BE2C (cell line): ENCODE measurements around the gene BEGAIN.

ENCODE experiments used
- DNase-seq: peaks from one replicate; pipeline ENCODE4 v3.0.0-alpha.2; 2020
- H3K27me3 ChIP-seq: fragments of 250-450 bp; sonication (Bioruptor Pico); 2 replicates; pipeline ENCODE4 v1.5.1; 2020; ENCODE audit warnings: mild to moderate bottlenecking
- H3K36me3 ChIP-seq: fragments of 250-450 bp; sonication (Bioruptor Pico); 2 replicates; pipeline ENCODE4 v1.5.1; 2020; ENCODE audit warnings: mild to moderate bottlenecking
- H3K4me1 ChIP-seq: fragments of 250-450 bp; sonication (Bioruptor Pico); 2 replicates; pipeline ENCODE4 v1.5.1; 2020
- H3K4me3 ChIP-seq: 2 replicates; pipeline ENCODE4 v1.5.1; 2011; ENCODE audit warnings: low read depth, low read length
- H3K9me3 ChIP-seq: fragments of 250-450 bp; sonication (Bioruptor Pico); 2 replicates; pipeline ENCODE4 v1.5.1; 2020
- TF ChIP-seq, protein P1 (sequence below): IDR thresholded peaks from 2 replicates; pipeline ENCODE4 v1.5.1; 2012; ENCODE audit warnings: mild to moderate bottlenecking, low read depth, low read length

BEGAIN gene

DNA sequence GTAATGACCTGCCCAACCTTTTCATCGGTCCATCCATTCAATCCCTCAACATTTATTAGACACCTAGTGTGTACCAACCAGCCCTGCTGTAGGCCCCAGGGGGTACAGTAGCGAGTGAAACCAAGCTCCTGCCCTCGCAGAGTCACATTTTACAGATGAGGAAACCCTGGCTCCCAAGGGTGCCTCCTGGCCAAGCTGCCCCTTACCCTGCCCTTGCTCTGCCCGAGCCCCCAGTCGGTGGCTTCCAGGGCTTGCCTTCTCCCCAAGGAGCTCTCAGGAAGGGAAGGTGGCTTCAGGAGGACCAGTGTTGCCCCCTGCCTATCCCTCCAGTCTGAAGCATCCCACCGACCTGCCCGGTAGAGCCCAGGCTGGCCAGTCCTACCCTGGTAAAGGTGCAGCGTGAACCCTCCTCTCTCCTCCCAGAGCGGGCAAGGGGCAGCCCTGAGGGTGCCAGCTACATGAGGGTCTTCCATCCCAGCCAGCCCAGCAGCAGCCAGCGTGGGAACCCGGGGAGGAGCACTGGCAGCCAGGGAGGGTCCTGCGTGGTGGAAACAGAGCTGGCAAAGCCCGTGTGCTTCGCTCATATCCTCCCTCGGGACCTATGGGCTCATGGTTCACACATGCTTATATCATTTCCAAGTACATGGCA lies 670 bp upstream of the BEGAIN start:
- peaks cover 14% of the 10 kb centered on the region for H3K4me1 ChIP-seq
- H3K27me3 ChIP-seq: no peaks in the 10 kb centered on the region; the same call in 1 of the 2 replicates
- TF ChIP-seq, protein P1, sequence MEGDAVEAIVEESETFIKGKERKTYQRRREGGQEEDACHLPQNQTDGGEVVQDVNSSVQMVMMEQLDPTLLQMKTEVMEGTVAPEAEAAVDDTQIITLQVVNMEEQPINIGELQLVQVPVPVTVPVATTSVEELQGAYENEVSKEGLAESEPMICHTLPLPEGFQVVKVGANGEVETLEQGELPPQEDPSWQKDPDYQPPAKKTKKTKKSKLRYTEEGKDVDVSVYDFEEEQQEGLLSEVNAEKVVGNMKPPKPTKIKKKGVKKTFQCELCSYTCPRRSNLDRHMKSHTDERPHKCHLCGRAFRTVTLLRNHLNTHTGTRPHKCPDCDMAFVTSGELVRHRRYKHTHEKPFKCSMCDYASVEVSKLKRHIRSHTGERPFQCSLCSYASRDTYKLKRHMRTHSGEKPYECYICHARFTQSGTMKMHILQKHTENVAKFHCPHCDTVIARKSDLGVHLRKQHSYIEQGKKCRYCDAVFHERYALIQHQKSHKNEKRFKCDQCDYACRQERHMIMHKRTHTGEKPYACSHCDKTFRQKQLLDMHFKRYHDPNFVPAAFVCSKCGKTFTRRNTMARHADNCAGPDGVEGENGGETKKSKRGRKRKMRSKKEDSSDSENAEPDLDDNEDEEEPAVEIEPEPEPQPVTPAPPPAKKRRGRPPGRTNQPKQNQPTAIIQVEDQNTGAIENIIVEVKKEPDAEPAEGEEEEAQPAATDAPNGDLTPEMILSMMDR: no peak
- DNase-seq: peak; percentile 55
- peak overlapping the region; percentile 38 for H3K4me3 ChIP-seq
- no peaks in the 10 kb centered on the region for H3K9me3 ChIP-seq
- no peaks in the 10 kb centered on the region for H3K36me3 ChIP-seq

DNA sequence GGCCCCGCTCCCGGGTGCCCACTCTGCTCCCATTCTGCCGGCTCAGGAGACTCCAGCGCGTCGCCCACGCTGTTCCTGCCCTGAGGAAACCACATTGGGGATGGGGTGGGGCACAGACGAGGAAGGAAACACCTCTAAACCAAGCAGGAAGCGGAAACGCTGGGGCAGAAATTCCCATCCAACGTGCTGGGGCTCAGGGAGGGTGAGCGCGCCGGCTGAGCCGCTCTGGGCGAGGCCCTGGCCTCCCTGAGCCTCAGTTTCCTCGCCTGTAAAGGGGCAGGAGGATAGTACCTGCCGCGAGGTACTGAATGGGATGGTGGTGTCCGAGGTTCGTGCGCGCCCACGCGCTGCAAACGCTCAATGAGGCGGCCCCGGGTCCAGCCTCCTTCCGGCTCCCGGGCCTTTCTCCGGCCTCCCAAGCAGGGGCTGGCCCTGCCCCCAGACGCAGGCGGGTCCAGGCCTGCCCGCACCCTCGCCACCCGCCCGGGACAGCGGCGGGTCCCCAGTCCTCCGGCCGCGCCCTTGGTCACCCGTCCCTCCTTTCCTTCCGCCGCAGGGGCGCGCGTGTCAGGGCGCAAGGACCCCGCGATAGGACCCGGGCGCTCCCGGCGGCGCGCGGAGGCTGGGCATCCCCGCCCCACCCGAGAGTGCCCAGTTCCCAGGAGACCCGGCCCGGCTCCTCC lies 673 bp downstream of the BEGAIN start:
- peaks cover 14% of the 10 kb centered on the region for H3K4me1 ChIP-seq
- H3K9me3 ChIP-seq: no peaks in the 10 kb centered on the region
- H3K4me3 ChIP-seq: peak overlapping the region; percentile 57
- TF ChIP-seq, protein P1: no peak
- DNase-seq: no peak
- no peaks in the 10 kb centered on the region for H3K36me3 ChIP-seq
- no peaks in the 10 kb centered on the region; the same call in 1 of the 2 replicates for H3K27me3 ChIP-seq

DNA sequence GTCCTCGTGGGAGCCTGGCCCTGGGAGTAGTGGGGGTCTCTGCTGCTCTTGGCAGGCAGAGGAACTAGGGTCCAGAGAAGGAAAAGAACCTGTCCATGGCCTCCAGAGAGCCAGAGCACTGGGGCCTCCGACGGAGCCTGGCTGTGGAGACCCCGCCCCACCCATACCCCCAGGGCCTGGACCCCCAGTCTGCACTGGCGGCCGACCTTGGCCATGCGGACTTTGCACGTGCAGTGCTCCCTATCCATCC lies 1.1 kb downstream of the BEGAIN start:
- Histone ChIP-seq H3K27me3 (no peaks in the 10 kb centered on the region; the same call in 1 of the 2 replicates), H3K36me3 (no peaks in the 10 kb centered on the region), H3K9me3 (no peaks in the 10 kb centered on the region), H3K4me3 (peak overlapping the region; percentile 57), H3K4me1 (peaks cover 14% of the 10 kb centered on the region)
- DNase-seq: peak; percentile 9
- TF ChIP-seq, protein P1: no peak

DNA sequence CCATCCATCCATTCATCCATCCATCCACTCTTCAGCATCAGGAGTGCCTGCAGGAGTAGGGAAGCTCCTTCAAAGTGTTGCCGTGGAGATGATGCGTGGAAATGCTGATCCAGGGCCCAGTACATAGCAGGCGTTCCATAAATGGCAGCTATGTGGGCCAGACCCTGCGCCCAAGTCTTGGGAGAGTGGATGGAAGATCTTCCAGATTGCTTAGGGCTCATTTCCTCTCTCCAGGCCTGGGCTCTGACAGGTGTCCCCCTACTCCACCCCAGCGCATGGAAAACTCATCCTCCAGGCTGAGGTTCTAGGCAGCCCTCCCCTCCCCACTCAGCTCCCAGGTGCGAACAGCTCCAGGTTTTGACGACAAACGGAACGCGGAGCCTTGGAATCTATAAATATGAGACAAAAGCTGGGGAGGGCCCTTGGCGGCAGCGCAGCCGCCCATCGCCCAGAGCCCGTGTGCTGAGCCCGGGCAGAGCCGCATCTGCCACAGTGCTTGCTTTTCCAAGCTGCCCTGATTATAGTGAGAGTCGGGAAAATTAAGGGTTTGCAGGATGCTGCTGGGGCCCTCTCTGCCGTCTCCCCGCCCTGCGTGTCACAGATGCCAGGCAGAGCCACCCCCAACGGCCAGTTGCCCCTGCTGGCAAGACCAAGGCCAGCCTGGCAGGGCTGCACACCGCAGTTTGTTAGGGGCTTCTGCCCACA lies 1.6 kb downstream of the BEGAIN start:
- no peak overlapping the region; the same call in 1 of the 2 replicates for H3K4me3 ChIP-seq
- peaks cover 14% of the 10 kb centered on the region for H3K4me1 ChIP-seq
- no peaks in the 10 kb centered on the region for H3K9me3 ChIP-seq
- DNase-seq: no peak
- TF ChIP-seq, protein P1: no peak
- H3K36me3 ChIP-seq: no peaks in the 10 kb centered on the region
- H3K27me3 ChIP-seq: no peaks in the 10 kb centered on the region; the same call in 1 of the 2 replicates

DNA sequence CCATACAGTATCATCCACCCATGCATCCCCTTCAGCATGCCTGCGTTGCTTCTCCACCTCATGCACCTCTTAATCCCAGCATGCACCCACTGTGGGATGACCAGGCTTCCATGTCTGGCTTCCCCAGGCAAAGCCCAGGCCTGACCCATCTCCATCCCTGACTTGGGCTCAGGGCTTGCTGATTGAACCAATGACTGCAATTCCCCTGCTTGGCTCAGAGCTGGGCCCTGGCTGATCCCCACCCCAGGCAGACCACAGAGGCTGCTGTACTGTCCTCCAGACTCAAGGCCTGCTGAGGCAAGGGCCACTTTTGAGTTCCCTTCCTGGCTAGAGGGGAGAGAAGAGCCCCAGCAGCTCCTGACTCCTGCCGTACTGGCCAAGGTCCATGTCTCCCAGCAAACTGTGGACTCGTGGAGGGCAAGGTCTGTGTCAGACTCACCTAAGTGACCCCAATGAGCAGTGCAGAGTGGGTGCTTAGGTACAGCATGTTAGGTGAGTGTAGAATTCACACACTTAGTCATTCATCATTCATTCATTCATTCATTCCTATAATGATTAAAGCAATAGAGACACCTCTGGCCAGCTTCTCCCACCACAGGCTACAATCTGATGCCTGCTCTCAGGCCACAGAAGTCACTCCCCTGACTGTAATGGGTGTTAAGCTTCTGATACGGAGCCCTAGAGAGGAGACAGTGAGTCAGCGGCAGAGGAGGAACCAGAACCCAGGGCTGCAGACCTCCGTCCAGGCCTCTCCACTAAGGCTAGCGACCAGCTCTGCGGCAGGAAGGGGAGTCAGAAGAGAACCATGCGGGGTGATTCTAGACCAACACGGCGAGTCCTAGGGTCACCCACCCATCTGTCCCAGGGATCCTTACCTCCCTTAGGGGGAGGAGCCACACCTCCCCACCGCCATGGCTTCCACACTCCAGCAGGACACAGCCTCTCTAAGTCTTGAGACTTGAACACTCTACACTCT lies 2.9 kb downstream of the BEGAIN start:
- TF ChIP-seq, protein P1: no peak
- peak; percentile 5 for DNase-seq
- H3K9me3 ChIP-seq: no peaks in the 10 kb centered on the region
- no peaks in the 10 kb centered on the region; the same call in 1 of the 2 replicates for H3K27me3 ChIP-seq
- no peak overlapping the region for H3K4me3 ChIP-seq
- no peaks in the 10 kb centered on the region for H3K36me3 ChIP-seq
- peaks cover 14% of the 10 kb centered on the region for H3K4me1 ChIP-seq
